ENCODE results near the gene CNKSR3.

Gene CNKSR3

GRCh38 chr6:154500769-154501577, 9.5 kb downstream of the CNKSR3 start:
- FAIRE-seq (no peak), DNase-seq (ENCODE audit: insufficient read length) (no peak)
- no peak for TF ChIP-seq TAF1 (IDR thresholded peaks at IDR 0.05; ENCODE audit: borderline replicate concordance, low read depth, low read length)
- TF ChIP-seq POLR2AphosphoS5 (IDR thresholded peaks at IDR 0.05; ENCODE audit: low read depth, low read length) = no peak
- TF ChIP-seq POLR2A (IDR thresholded peaks at IDR 0.05; ENCODE audit: low read depth, low read length) = no peak

GRCh38 chr6:154499855-154500589, 10.5 kb downstream of the CNKSR3 start:
- no peak for TF ChIP-seq POLR2AphosphoS5 (IDR thresholded peaks at IDR 0.05; ENCODE audit: low read depth, low read length)
- TF ChIP-seq TAF1 (IDR thresholded peaks at IDR 0.05; ENCODE audit: borderline replicate concordance, low read depth, low read length) = no peak
- TF ChIP-seq POLR2A (IDR thresholded peaks at IDR 0.05; ENCODE audit: low read depth, low read length) = no peak
- FAIRE-seq (no peak), DNase-seq (ENCODE audit: insufficient read length) (no peak)

GRCh38 chr6:154498340-154498934, 12.0 kb downstream of the CNKSR3 start:
- DNase-seq (ENCODE audit: insufficient read length) = no peak
- no peak for FAIRE-seq
- TF ChIP-seq POLR2AphosphoS5 (IDR thresholded peaks at IDR 0.05; ENCODE audit: low read depth, low read length) = no peak
- no peak for TF ChIP-seq TAF1 (IDR thresholded peaks at IDR 0.05; ENCODE audit: borderline replicate concordance, low read depth, low read length)
- TF ChIP-seq POLR2A (IDR thresholded peaks at IDR 0.05; ENCODE audit: low read depth, low read length) = no peak

GRCh38 chr6:154496793-154497517, 13.5 kb downstream of the CNKSR3 start:
- FAIRE-seq = no peak
- no peak for DNase-seq (ENCODE audit: insufficient read length)
- TF ChIP-seq POLR2A (IDR thresholded peaks at IDR 0.05; ENCODE audit: low read depth, low read length) (no peak), POLR2AphosphoS5 (IDR thresholded peaks at IDR 0.05; ENCODE audit: low read depth, low read length) (no peak), TAF1 (IDR thresholded peaks at IDR 0.05; ENCODE audit: borderline replicate concordance, low read depth, low read length) (no peak)

DNA sequence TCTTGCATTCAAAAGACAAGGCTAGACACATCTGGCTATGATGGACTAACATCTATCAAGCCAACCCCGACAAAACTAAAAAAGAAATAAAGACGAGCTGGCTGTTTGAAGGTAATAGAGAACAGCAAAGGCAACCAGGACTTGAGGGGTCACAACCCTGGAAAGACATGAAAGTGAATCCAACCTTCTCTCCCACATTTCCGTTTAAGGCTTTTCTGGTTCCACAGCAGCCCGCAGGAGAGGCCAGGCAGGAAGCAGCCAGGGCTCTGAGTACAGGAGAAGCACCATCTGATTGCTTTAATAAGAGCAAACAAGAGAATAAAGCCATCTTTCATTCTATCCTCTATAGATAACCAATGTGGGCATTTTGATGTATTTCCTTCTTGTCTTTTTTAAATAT, 14.3 kb downstream of the CNKSR3 start:
- FAIRE-seq = no peak
- no peak for TF ChIP-seq POLR2A (IDR thresholded peaks at IDR 0.05; ENCODE audit: low read depth, low read length)
- DNase-seq (ENCODE audit: insufficient read length) = no peak

GRCh38 chr6:154494592-154495311, 15.7 kb downstream of the CNKSR3 start:
- FAIRE-seq = no peak
- DNase-seq (ENCODE audit: insufficient read length) = no peak
- TF ChIP-seq POLR2A (IDR thresholded peaks at IDR 0.05; ENCODE audit: low read depth, low read length) (no peak), TAF1 (IDR thresholded peaks at IDR 0.05; ENCODE audit: borderline replicate concordance, low read depth, low read length) (no peak), POLR2AphosphoS5 (IDR thresholded peaks at IDR 0.05; ENCODE audit: low read depth, low read length) (no peak)

- FAIRE-seq (no peak), DNase-seq (ENCODE audit: insufficient read length) (no peak)
- no peak for TF ChIP-seq POLR2A (IDR thresholded peaks at IDR 0.05; ENCODE audit: low read depth, low read length)
- no peak for TF ChIP-seq POLR2AphosphoS5 (IDR thresholded peaks at IDR 0.05; ENCODE audit: low read depth, low read length)
- no peak for TF ChIP-seq TAF1 (IDR thresholded peaks at IDR 0.05; ENCODE audit: borderline replicate concordance, low read depth, low read length)
These were observed 18.7 kb downstream of the CNKSR3 start for GRCh38 chr6:154491567-154492470.

DNA sequence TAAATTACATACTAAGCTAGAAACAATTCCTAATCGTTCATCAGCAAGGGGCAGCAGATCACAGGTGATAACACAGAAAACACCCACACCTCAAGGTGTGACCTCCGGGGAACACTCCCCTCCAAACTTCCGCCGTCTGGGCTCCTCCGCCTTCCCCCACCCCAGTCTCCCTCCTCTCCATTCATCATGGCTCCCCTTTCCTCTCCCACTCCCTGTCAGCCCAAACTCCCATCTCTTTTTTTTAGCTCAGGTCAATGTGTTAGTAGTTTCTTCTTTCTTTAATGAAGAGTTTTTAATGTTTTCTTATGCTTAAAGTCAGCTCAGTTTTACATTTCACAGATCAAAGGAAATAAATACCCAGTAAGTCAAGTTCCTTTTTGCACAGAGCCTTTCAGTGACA, 20.7 kb downstream of the CNKSR3 start:
- no peak for DNase-seq (ENCODE audit: insufficient read length)
- FAIRE-seq = no peak
- no peak for TF ChIP-seq TAF1 (IDR thresholded peaks at IDR 0.05; ENCODE audit: borderline replicate concordance, low read depth, low read length)
- TF ChIP-seq POLR2AphosphoS5 (IDR thresholded peaks at IDR 0.05; ENCODE audit: low read depth, low read length) = no peak
- TF ChIP-seq POLR2A (IDR thresholded peaks at IDR 0.05; ENCODE audit: low read depth, low read length) = no peak

- DNase-seq (ENCODE audit: insufficient read length) = no peak
- no peak for FAIRE-seq
- no peak for TF ChIP-seq TAF1 (IDR thresholded peaks at IDR 0.05; ENCODE audit: borderline replicate concordance, low read depth, low read length)
These were observed 21.6 kb downstream of the CNKSR3 start for GRCh38 chr6:154488802-154489437.

DNA sequence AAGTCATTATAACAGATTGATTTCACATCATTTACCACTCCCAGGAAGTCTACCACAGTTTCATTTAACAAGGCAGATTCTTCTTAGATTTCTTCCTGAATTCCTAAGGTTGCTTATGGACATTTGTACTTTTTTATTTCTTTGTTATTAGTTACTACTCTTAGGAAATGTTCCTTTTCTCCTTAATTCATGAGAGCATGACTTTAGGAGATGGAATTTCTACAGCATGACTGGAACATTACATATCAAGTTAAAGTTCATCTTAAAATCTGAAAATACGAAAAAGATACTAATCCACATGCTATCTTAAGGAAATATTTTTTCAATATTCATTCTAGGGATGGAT, 22.3 kb downstream of the CNKSR3 start:
- DNase-seq (ENCODE audit: insufficient read length) (no peak), FAIRE-seq (no peak)
- TF ChIP-seq POLR2AphosphoS5 (IDR thresholded peaks at IDR 0.05; ENCODE audit: low read depth, low read length) (no peak), TAF1 (IDR thresholded peaks at IDR 0.05; ENCODE audit: borderline replicate concordance, low read depth, low read length) (no peak), POLR2A (IDR thresholded peaks at IDR 0.05; ENCODE audit: low read depth, low read length) (no peak)
